Measurements from ENCODE around the gene CDHR2. TPM values are rescaled to one million over a fixed set of nuclear protein-coding genes. Genes with fewer than 3 reads are reported as not detected.

CDHR2 gene
- total RNA-seq, 1 donor = not detected

DNA sequence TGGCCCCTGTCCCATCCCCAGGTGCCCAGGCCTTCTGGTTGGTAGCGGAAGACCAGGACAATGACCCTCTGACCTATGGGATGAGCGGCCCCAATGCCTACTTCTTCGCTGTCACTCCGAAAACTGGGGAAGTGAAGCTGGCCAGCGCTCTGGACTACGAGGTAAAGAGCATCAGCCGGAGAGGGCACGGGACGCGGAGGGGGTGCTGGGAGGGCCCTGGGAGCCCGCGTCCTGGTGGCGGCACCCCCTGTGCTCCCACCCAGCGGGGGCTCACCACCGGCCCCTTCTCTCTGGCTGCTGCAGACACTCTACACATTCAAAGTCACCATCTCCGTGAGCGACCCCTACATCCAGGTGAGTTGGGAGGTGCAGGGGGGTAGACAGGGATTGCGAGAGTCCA is 19.5 kb downstream of the CDHR2 start:
- TF ChIP-seq, protein P1, sequence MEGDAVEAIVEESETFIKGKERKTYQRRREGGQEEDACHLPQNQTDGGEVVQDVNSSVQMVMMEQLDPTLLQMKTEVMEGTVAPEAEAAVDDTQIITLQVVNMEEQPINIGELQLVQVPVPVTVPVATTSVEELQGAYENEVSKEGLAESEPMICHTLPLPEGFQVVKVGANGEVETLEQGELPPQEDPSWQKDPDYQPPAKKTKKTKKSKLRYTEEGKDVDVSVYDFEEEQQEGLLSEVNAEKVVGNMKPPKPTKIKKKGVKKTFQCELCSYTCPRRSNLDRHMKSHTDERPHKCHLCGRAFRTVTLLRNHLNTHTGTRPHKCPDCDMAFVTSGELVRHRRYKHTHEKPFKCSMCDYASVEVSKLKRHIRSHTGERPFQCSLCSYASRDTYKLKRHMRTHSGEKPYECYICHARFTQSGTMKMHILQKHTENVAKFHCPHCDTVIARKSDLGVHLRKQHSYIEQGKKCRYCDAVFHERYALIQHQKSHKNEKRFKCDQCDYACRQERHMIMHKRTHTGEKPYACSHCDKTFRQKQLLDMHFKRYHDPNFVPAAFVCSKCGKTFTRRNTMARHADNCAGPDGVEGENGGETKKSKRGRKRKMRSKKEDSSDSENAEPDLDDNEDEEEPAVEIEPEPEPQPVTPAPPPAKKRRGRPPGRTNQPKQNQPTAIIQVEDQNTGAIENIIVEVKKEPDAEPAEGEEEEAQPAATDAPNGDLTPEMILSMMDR (IDR thresholded peaks at IDR 0.05; ENCODE audit: insufficient read depth, low read length) = no peak
- no peak for DNase-seq (ENCODE audit: low read depth)
- no peak overlapping the region for H3K4me3 ChIP-seq (ENCODE audit: low read depth, low read length)

DNA sequence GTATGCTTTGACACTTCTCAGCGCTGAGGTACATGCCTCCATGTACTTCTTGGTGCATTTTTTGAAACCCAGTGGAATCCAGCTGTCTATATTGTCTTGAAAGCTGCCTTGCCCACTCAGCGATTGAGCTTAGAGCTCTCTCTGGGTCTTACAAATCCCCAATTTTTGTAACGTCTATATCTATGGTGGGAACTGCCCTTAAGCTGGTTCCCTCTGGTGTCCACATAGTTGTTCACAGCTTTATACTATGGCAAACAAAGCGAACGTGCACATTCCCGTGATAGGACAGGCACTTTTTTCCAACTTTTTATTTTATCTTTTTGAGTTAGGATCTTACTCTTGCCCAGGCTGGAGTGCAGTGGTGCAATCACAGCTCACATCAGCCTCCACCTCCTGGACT is 20.9 kb downstream of the CDHR2 start:
- H3K4me3 ChIP-seq (ENCODE audit: low read depth, low read length) = no peak overlapping the region
- TF ChIP-seq, protein P1 (IDR thresholded peaks at IDR 0.05; ENCODE audit: insufficient read depth, low read length) = peak; percentile 45
- DNase-seq (ENCODE audit: low read depth) = peak; percentile 64

DNA sequence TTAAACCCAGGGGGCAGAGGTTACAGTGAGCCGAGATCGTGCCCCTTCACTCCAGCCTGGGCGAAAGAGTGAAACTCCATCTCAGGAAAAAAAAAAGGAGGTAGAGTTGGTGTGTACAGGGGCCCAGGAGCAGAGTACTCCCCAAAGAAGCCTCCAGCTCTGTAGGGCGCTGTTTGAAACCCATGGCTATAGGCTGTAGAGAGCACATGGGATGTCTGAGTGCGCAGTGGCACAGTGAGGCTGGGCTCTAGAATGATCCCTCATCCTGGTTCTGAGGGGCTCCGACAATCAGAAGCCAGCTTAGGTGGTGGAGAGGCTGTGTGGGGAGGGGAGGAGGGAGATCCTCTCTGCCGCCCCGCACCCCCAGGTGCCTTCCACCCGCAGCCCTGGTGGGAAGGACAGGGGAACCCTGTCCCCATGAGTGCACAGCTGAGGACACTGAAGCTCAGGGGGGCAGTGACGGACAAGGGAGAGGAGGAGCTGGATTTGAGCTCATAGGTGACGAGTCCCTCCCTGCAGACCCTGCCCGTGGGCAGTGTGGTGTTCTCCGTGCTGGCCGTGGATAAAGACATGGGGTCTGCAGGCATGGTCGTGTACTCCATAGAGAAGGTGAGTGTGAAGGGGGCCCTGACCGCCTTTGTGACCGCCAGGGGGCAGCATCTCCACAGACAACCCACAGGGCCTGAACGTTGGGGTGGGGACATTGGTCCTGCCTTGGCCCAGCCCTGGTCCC is 24.6 kb downstream of the CDHR2 start:
- TF ChIP-seq, protein P1 (IDR thresholded peaks at IDR 0.05; ENCODE audit: insufficient read depth, low read length) = peak; percentile 83
- peak; percentile 47 for DNase-seq (ENCODE audit: low read depth)
- H3K4me3 ChIP-seq (ENCODE audit: low read depth, low read length) = no peak overlapping the region

DNA sequence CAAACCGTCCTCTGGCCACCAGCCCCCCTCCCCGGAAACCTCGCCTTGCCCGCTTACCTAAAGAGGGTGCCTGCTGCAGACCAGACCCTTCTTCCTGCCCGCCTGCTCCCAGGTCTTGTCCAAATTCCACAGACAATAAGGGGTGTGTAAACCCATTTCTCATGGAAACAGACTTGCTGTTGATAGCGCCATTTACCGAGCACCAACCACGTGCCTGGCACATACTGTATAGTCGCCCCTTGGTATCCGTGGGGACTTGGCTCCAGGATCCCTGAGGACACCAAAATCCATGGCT is 25.1 kb downstream of the CDHR2 start:
- TF ChIP-seq, protein P1 (IDR thresholded peaks at IDR 0.05; ENCODE audit: insufficient read depth, low read length) = no peak
- H3K4me3 ChIP-seq (ENCODE audit: low read depth, low read length) = no peak overlapping the region
- no peak for DNase-seq (ENCODE audit: low read depth)

DNA sequence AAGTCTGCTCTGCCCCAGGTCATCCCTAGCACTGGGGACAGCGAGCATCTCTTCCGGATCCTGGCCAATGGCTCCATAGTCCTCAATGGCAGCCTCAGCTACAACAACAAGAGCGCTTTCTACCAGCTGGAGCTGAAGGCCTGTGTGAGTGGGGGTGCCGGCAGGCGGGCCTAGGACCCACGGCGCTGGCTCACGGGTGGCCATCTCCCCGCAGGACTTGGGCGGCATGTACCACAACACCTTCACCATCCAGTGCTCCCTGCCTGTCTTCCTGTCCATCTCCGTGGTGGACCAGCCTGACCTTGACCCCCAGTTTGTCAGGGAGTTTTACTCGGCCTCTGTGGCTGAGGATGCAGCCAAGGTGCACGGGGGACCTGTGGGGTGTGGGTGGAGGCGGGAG is 25.9 kb downstream of the CDHR2 start:
- DNase-seq (ENCODE audit: low read depth) = no peak
- TF ChIP-seq, protein P1 (IDR thresholded peaks at IDR 0.05; ENCODE audit: insufficient read depth, low read length) = no peak

DNA sequence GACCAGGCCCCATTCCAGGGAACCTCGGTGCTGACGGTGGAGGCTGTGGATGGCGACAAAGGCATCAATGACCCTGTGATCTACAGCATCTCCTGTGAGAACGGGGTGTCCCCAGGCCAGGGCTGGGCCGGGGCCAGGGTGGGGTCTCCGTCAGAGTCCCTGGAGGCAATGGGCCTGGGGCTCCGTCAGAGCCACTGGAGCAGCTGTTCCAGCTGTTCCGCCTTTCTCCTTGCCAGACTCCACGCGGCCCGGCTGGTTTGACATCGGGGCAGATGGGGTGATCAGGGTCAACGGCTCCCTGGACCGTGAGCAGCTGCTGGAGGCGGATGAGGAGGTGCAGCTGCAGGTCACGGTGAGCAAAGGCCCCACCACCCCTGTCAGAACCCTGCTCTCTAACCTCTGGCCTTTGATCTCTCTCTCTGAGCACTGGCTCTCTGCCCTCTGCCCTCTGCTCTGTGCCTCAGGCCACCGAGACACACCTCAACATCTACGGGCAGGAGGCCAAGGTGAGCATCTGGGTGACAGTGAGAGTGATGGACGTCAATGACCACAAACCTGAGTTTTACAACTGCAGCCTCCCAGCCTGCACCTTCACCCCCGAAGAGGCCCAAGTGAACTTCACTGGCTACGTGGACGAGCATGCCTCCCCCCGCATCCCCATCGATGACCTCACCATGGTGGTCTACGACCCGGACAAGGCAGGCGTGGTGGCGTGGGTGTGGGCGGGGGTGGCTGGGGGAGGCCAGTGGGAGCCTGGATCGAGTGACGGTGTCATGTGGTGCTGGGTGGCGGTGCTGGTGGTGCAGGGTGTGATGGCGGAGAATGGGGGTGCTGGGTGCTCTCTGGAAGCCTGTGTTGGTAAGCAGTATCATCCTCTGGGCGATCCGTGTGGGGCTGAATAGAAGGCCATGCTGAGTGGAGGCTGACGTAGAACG is 26.6 kb downstream of the CDHR2 start:
- no peak for DNase-seq (ENCODE audit: low read depth)
- no peak overlapping the region for H3K4me3 ChIP-seq (ENCODE audit: low read depth, low read length)
- TF ChIP-seq, protein P1 (IDR thresholded peaks at IDR 0.05; ENCODE audit: insufficient read depth, low read length) = no peak

More for the DNA sequence above, 25.9 kb downstream of the CDHR2 start:
- H3K4me3 ChIP-seq (ENCODE audit: low read depth, low read length) = no peak overlapping the region

All from fibroblast of the aortic adventitia (primary cell).